ENCODE measurements around the gene RPL41. TPM values are rescaled to one million over a fixed set of nuclear protein-coding genes. Genes with fewer than 3 reads are reported as not detected.

The RPL41 gene
- polyA plus RNA-seq, 3 donors: 2,986 to 5,048 (median 3,308) TPM

DNA sequence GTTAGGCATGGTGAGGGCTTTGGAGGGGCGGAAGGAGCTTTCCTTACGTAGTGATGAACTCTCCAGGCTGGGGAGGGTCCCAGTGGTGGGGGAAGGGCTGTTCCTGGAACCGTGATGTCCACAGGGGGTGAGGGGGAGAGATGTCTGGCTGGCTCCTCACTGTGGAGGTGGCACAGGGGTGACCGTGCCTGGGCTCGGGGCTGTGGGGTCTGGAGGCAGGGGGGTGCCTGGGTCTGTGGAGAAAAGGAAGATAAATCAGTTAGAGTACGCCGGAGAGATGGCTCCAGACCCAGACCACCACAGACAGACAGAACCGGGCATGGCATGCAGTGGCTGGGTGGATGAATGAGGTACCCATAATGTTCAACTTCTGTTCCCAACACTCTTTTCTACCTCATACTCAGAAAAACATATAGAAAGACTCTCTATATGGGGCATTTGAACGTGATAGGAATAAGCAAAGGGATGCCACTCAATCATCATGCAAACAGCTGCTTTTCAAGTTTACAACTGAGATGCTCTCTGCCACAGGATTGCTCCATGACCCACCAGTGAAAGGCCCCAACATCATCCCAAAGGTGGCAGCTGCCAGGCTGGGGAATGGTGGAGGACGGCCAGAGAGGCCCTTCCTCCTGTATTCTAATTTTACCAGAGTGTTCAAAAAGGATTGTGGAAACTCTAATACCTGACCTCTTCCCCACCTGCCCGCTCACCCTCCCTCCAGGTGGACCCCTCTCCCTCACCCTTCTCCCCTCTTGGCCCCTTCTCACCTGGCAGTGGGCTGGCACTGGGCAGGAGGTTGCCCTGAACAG, 47.3 kb downstream of the RPL41 start:
- Histone ChIP-seq H3K27ac (ENCODE audit: low read depth in 1 of 2, low read length in 2 of 2) (peak overlapping the region in 1 of 2 donors; percentile 23), H3K9ac (ENCODE audit: insufficient read depth, low read length, poor library complexity, severe bottlenecking) (no peak overlapping the region), H3K27me3 (ENCODE audit: control insufficient read depth in 2 of 2, insufficient read depth in 2 of 2, low read length in 2 of 2) (no peaks in the 10 kb centered on the region), H2AFZ (ENCODE audit: insufficient read depth, low read depth, low read length, poor library complexity, severe bottlenecking) (no peak overlapping the region), H3K9me3 (replicated peaks in 1 of 2; ENCODE audit: control insufficient read depth in 1 of 2, insufficient read depth in 1 of 2, low read length in 2 of 2) (no peaks in the 10 kb centered on the region), H4K20me1 (ENCODE audit: insufficient read depth, low read length) (peaks cover 74% of the 10 kb centered on the region), H3K79me2 (ENCODE audit: insufficient read depth, low read length) (peaks cover 37% of the 10 kb centered on the region), H3K4me2 (replicated peaks; ENCODE audit: extremely low read depth, low read length, poor library complexity, severe bottlenecking) (no peak overlapping the region), H3K4me3 (replicated peaks in 1 of 3; ENCODE audit: low read depth in 2 of 3, low read length in 3 of 3) (no peak overlapping the region), H3K36me3 (replicated peaks in 1 of 2; ENCODE audit: control insufficient read depth in 1 of 2, insufficient read depth in 2 of 2, low read length in 2 of 2) (peaks cover 73 to 88% of the 10 kb centered on the region in 2 donors), H3K4me1 (ENCODE audit: control insufficient read depth in 1 of 2, insufficient read depth in 2 of 2, low read length in 2 of 2) (peaks cover 26 to 28% of the 10 kb centered on the region in 2 donors)
- H3K36me3 Mint-ChIP-seq: peaks cover 71 to 88% of the 10 kb centered on the region in 2 donors
- peaks cover 0 to 3% (median 0%) of the 10 kb centered on the region in 3 donors for H3K27me3 Mint-ChIP-seq (ENCODE audit: low read depth in 3 of 3)
- H3K4me1 Mint-ChIP-seq: peaks cover 28% of the 10 kb centered on the region
- no peak overlapping the region for H3K4me3 Mint-ChIP-seq
- 92% methylated on average over 5 of the region's 11 CpGs for WGBS (ENCODE audit: insufficient coverage)
- DNase-seq: no peak
- peak overlapping the region in 4 of 7 donors; percentile 41 to 73 (median 64) for H3K27ac Mint-ChIP-seq
- intact Hi-C loops (cut with micrococcal nuclease): loop anchor here in 1 of 2 donors (5.0 kb wide), 1 partner anchor 36 kb away; the partner anchor contains the start of gene ESYT1
- H3K9me3 Mint-ChIP-seq: no peaks in the 10 kb centered on the region
- TF ChIP-seq, protein P1, sequence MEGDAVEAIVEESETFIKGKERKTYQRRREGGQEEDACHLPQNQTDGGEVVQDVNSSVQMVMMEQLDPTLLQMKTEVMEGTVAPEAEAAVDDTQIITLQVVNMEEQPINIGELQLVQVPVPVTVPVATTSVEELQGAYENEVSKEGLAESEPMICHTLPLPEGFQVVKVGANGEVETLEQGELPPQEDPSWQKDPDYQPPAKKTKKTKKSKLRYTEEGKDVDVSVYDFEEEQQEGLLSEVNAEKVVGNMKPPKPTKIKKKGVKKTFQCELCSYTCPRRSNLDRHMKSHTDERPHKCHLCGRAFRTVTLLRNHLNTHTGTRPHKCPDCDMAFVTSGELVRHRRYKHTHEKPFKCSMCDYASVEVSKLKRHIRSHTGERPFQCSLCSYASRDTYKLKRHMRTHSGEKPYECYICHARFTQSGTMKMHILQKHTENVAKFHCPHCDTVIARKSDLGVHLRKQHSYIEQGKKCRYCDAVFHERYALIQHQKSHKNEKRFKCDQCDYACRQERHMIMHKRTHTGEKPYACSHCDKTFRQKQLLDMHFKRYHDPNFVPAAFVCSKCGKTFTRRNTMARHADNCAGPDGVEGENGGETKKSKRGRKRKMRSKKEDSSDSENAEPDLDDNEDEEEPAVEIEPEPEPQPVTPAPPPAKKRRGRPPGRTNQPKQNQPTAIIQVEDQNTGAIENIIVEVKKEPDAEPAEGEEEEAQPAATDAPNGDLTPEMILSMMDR (IDR thresholded peaks at IDR 0.05): no peak

DNA sequence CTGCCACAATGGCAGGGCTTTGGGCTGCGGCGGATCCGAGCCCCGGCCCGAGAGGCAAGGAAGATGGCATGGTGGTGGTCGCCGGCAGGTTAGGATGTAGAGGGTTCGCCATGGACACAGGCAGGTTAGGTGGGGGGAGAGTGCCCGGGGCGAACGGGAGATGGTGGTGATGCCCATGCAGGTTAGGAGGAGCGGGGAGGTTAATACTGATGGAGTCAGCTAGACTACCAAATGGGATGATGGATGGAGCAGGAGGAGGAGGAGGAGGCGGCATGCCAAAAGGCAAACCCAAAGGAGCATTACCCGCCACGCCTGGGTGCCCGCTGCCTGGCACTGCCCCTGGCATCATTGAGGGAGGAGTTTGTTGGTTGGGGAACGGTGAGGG, 47.9 kb downstream of the RPL41 start:
- Histone ChIP-seq H3K27ac (ENCODE audit: low read depth in 1 of 2, low read length in 2 of 2) (no peak overlapping the region), H3K27me3 (ENCODE audit: control insufficient read depth in 2 of 2, insufficient read depth in 2 of 2, low read length in 2 of 2) (no peaks in the 10 kb centered on the region), H3K4me3 (replicated peaks in 1 of 3; ENCODE audit: low read depth in 2 of 3, low read length in 3 of 3) (no peak overlapping the region), H3K79me2 (ENCODE audit: insufficient read depth, low read length) (peaks cover 31% of the 10 kb centered on the region), H3K36me3 (replicated peaks in 1 of 2; ENCODE audit: control insufficient read depth in 1 of 2, insufficient read depth in 2 of 2, low read length in 2 of 2) (peaks cover 77 to 94% of the 10 kb centered on the region in 2 donors), H2AFZ (ENCODE audit: insufficient read depth, low read depth, low read length, poor library complexity, severe bottlenecking) (no peak overlapping the region), H4K20me1 (ENCODE audit: insufficient read depth, low read length) (peaks cover 68% of the 10 kb centered on the region), H3K9ac (ENCODE audit: insufficient read depth, low read length, poor library complexity, severe bottlenecking) (no peak overlapping the region), H3K4me2 (replicated peaks; ENCODE audit: extremely low read depth, low read length, poor library complexity, severe bottlenecking) (no peak overlapping the region), H3K4me1 (ENCODE audit: control insufficient read depth in 1 of 2, insufficient read depth in 2 of 2, low read length in 2 of 2) (peaks cover 22% of the 10 kb centered on the region in 2 donors), H3K9me3 (replicated peaks in 1 of 2; ENCODE audit: control insufficient read depth in 1 of 2, insufficient read depth in 1 of 2, low read length in 2 of 2) (no peaks in the 10 kb centered on the region)
- Mint-ChIP-seq H3K27ac (peak overlapping the region in 3 of 7 donors; percentile 19 to 58 (median 23)), H3K36me3 (peaks cover 77 to 94% of the 10 kb centered on the region in 2 donors), H3K9me3 (no peaks in the 10 kb centered on the region), H3K4me3 (no peak overlapping the region), H3K27me3 (ENCODE audit: low read depth in 3 of 3) (peaks cover 0 to 4% (median 0%) of the 10 kb centered on the region in 3 donors), H3K4me1 (peaks cover 24% of the 10 kb centered on the region)
- DNase-seq: no peak
- 98% methylated on average over 16 of the region's 17 CpGs for WGBS (ENCODE audit: insufficient coverage)
- intact Hi-C loops (cut with micrococcal nuclease): loop anchor here in 1 of 2 donors (5.0 kb wide), 1 partner anchor 37 kb away; the partner anchor contains the start of gene ESYT1
- TF ChIP-seq, protein P1 (IDR thresholded peaks at IDR 0.05): no peak

Measured in CD14-positive monocyte (primary cell).